ENCODE results near the gene EEFSEC.

EEFSEC gene

GRCh38 chr3:128328546-128329458 lies 175.5 kb downstream of the EEFSEC start:
- no peaks in the 10 kb centered on the region for H3K27me3 ChIP-seq (ENCODE audit: low read depth, low read length)
- H4K20me1 ChIP-seq (ENCODE audit: insufficient read depth, low read length): no peaks in the 10 kb centered on the region
- no peaks in the 10 kb centered on the region for H3K9me3 ChIP-seq (ENCODE audit: insufficient read depth, low read length)
- no peaks in the 10 kb centered on the region for H3K79me2 ChIP-seq (ENCODE audit: low read length)
- H3K4me1 ChIP-seq (ENCODE audit: low read length): no peaks in the 10 kb centered on the region
- H3K4me2 ChIP-seq (ENCODE audit: low read length): no peak overlapping the region
- no peak overlapping the region for H3K4me3 ChIP-seq (ENCODE audit: low read length)
- H3K27ac ChIP-seq (ENCODE audit: low read length): no peak overlapping the region
- H2AFZ ChIP-seq (ENCODE audit: low read depth, low read length): no peak overlapping the region
- no peaks in the 10 kb centered on the region for H3K36me3 ChIP-seq (replicated peaks; ENCODE audit: low read depth, low read length)
- TF ChIP-seq, protein P1, sequence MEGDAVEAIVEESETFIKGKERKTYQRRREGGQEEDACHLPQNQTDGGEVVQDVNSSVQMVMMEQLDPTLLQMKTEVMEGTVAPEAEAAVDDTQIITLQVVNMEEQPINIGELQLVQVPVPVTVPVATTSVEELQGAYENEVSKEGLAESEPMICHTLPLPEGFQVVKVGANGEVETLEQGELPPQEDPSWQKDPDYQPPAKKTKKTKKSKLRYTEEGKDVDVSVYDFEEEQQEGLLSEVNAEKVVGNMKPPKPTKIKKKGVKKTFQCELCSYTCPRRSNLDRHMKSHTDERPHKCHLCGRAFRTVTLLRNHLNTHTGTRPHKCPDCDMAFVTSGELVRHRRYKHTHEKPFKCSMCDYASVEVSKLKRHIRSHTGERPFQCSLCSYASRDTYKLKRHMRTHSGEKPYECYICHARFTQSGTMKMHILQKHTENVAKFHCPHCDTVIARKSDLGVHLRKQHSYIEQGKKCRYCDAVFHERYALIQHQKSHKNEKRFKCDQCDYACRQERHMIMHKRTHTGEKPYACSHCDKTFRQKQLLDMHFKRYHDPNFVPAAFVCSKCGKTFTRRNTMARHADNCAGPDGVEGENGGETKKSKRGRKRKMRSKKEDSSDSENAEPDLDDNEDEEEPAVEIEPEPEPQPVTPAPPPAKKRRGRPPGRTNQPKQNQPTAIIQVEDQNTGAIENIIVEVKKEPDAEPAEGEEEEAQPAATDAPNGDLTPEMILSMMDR (IDR thresholded peaks at IDR 0.05; ENCODE audit: low read depth, low read length): no peak
- no peak for TF ChIP-seq EZH2phosphoT487 (IDR thresholded peaks at IDR 0.05; ENCODE audit: low read depth)
- H3K9ac ChIP-seq (ENCODE audit: low read length): no peak overlapping the region

GRCh38 chr3:128329491-128330213 lies 176.4 kb downstream of the EEFSEC start:
- Histone ChIP-seq H2AFZ (ENCODE audit: low read depth, low read length) (no peak overlapping the region), H3K27me3 (ENCODE audit: low read depth, low read length) (no peaks in the 10 kb centered on the region), H4K20me1 (ENCODE audit: insufficient read depth, low read length) (no peaks in the 10 kb centered on the region), H3K4me2 (ENCODE audit: low read length) (no peak overlapping the region), H3K9ac (ENCODE audit: low read length) (no peak overlapping the region), H3K27ac (ENCODE audit: low read length) (no peak overlapping the region), H3K79me2 (ENCODE audit: low read length) (no peaks in the 10 kb centered on the region), H3K4me1 (ENCODE audit: low read length) (no peaks in the 10 kb centered on the region), H3K9me3 (ENCODE audit: insufficient read depth, low read length) (no peaks in the 10 kb centered on the region), H3K4me3 (ENCODE audit: low read length) (no peak overlapping the region), H3K36me3 (replicated peaks; ENCODE audit: low read depth, low read length) (no peaks in the 10 kb centered on the region)
- TF ChIP-seq, protein P1 (IDR thresholded peaks at IDR 0.05; ENCODE audit: low read depth, low read length): no peak
- no peak for TF ChIP-seq EZH2phosphoT487 (IDR thresholded peaks at IDR 0.05; ENCODE audit: low read depth)

DNA sequence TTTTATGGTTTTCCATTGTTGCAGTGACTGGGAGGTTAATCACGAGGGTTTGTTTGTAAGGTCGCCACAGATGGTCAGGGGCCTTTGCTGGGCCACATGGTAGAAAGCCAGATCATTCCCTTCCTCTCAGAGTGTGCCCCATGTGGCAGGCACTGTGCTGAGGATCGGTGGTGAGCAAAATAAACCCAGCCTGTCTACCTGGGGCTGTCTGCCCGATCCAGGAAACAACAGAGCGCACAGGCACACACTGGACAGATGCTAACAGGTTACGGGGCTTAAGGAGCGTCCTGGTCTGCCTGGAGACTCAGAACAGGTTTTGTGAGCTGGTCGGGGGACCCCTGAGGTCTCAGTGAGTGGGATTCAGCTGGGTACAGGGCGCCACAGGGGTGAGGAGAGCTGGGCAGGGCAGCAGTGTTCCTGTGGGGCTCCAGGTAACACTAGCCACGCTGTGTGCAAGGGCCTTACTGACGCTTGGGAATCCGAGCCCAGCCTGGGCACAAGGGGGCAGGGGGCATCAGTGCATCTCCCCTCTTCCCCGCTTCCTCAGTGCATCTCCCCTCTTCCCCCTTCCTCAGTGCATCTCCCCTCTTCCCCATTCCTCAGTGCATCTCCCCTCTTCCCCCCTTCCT lies 177.0 kb downstream of the EEFSEC start:
- Histone ChIP-seq H4K20me1 (ENCODE audit: insufficient read depth, low read length) (no peaks in the 10 kb centered on the region), H3K79me2 (ENCODE audit: low read length) (no peaks in the 10 kb centered on the region), H3K27me3 (ENCODE audit: low read depth, low read length) (no peaks in the 10 kb centered on the region), H3K9me3 (ENCODE audit: insufficient read depth, low read length) (no peaks in the 10 kb centered on the region), H3K4me2 (ENCODE audit: low read length) (no peak overlapping the region), H3K4me1 (ENCODE audit: low read length) (no peaks in the 10 kb centered on the region), H3K9ac (ENCODE audit: low read length) (no peak overlapping the region), H3K27ac (ENCODE audit: low read length) (no peak overlapping the region), H3K4me3 (ENCODE audit: low read length) (no peak overlapping the region), H2AFZ (ENCODE audit: low read depth, low read length) (no peak overlapping the region), H3K36me3 (replicated peaks; ENCODE audit: low read depth, low read length) (no peaks in the 10 kb centered on the region)
- no peak for TF ChIP-seq EZH2phosphoT487 (IDR thresholded peaks at IDR 0.05; ENCODE audit: low read depth)
- TF ChIP-seq, protein P1 (IDR thresholded peaks at IDR 0.05; ENCODE audit: low read depth, low read length): no peak

Data from OCI-LY3 (cell line).